Left forelimb (tissue), 1 donor: ENCODE results near the gene FPGS.
"Not testable (repeated sequence)": the region's sequence is repeated elsewhere in the genome, so short reads cannot be mapped to it uniquely, and the experiment has no call there.

Experiments used
- DNase-seq: peaks from one replicate; pipeline ENCODE4 v3.0.0-alpha.2; 2018; ENCODE audit warnings: low spot score

Gene FPGS

DNA sequence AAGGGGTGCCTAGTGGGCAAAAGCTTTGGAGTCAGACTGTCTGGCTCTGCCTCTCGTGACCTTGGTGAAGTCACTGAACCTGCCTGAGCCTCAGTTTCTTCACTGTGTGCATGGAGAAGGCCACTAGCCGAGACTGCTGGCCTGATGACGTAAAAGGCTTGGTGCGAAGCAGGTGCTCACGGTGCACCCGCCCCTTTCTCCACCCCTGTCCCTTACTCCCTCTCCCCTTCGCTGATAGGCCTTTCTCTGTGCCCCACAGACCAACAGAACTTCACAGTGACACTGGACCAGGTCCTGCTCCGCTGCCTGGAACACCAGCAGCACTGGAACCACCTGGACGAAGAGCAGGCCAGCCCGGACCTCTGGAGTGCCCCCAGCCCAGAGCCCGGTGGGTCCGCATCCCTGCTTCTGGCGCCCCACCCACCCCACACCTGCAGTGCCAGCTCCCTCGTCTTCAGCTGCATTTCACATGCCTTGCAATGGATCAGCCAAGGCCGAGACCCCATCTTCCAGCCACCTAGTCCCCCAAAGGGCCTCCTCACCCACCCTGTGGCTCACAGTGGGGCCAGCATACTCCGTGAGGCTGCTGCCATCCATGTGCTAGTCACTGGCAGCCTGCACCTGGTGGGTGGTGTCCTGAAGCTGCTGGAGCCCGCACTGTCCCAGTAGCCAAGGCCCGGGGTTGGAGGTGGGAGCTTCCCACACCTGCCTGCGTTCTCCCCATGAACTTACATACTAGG lies 10.4 kb downstream of the FPGS start:
- no peak for DNase-seq

DNA sequence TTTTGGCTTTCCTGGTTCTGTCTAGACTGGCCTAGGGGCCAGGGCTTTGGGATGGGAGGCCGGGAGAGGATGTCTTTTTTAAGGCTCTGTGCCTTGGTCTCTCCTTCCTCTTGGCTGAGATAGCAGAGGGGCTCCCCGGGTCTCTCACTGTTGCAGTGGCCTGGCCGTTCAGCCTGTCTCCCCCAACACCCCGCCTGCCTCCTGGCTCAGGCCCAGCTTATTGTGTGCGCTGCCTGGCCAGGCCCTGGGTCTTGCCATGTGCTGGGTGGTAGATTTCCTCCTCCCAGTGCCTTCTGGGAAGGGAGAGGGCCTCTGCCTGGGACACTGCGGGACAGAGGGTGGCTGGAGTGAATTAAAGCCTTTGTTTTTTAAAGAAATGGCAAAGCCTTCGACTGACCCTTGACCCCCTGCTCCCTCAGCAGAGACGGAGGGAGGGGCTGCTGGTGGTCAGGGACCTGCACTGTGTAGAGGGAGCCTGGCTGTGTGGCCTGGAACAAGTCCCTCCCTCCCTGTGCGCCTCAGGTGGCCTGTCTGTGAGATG lies 11.1 kb downstream of the FPGS start:
- DNase-seq = no peak

GRCh38 chr9:127814619-127815511 lies 12.2 kb downstream of the FPGS start:
- no peak for DNase-seq

DNA sequence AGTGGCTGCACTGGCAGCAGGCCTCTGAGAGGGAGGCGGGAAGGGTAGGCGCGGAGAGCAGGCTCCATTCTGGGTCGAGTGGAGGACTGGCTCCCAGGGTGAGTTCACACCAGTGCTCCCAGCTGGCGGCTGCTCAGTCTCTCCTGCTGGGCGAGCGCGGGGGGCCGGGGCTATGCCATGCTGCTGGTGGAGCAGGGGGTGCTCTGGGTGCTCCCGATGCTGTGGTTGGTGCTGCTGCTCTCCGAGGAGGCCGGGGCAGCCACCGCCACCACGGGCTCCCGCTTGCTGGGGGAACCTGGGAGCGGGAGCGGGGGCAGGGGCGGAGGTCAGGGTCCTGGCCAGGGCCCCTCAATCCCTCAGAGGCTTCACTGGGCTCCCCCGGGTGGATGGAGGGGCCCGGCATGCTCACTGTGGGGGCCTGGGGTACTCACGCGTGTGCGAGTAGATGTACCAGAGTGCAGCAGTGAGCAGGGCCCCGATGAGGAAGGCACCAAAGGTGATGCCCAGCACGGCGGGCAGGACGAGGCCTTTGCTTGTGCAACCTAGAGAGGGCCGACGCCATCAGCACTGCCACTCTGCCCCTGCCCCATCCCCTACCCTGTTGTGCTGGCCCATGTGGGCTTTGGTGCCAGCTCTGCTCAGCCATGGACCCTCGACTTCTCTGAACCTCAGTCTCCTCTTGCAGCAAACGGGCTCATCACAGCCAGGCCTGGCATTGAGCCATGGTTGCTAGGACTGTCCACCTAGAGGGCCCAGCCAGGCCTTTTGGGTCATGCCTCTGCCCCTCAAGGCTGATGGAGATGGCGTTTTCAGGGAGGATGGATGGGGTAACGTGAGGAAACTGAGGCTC lies 13.1 kb downstream of the FPGS start:
- no peak for DNase-seq

GRCh38 chr9:127816362-127816725 lies 13.7 kb downstream of the FPGS start:
- DNase-seq = no peak

- DNase-seq = no peak
These were observed 14.0 kb downstream of the FPGS start for GRCh38 chr9:127816728-127817127.

- DNase-seq = no peak
These were observed 15.3 kb downstream of the FPGS start for GRCh38 chr9:127817881-127818434.

DNA sequence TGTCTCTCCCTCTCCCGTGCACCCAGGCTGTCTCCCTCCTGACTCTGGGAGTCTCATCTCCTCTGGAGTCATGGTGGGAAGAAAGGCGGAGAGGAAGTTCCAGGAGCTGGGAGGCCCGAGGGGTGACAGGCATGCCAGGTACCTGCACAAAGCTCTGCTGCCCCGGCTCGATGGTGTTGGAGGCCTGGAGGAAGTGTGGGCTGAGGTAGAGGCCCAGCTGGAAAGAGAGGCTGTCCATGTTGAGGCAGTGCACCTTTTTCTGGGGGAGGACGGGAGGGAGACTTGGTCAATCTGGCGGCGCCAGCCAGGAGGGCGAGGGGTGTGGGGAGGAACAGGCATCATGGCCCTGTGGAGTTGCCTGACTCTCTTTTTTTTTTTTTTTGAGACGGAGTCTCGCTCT lies 15.9 kb downstream of the FPGS start:
- no peak for DNase-seq

- no peak for DNase-seq
These were observed 19.4 kb downstream of the FPGS start for GRCh38 chr9:127822108-127822507.

DNA sequence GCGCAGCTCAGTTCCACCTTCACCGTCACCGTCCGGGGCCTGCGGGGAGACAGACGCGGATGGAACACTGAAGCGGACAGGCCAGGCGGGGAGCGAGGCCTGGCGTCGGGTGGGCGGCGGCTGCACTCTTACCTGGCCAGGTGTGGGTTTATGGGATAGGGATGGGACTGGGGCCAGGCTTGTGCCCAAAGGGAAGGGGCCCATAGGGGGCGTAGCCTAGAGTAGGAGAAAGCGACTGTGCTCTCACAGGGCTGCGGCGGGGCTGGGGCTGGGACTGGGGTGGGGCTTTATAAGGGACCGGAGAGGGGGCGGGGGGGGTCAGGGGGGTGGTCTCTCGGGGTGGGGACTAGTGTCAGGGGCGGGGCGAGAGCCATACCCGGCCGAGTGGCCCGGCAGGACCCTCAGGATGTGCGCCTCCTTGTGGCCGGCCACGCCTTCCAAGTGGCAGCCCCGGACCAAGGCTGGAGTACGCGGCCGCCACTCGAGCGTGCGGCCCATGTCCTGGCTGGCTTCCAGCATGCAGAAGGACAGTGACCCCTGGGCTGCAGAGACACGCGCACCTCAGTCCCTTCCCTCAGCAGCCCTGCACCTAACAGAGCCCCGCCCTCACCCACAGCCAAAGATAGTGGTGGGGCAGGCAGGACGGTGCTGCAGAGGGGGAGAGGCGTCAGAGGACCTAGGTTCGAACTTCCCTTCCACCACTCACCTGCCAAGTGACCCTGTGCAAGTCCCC lies 22.8 kb downstream of the FPGS start:
- DNase-seq = no peak

GRCh38 chr9:127826253-127826913 lies 23.7 kb downstream of the FPGS start:
- peak; percentile 62 for DNase-seq

- DNase-seq = peak; percentile 84
These were observed 25.8 kb downstream of the FPGS start for GRCh38 chr9:127828262-127829031.

DNA sequence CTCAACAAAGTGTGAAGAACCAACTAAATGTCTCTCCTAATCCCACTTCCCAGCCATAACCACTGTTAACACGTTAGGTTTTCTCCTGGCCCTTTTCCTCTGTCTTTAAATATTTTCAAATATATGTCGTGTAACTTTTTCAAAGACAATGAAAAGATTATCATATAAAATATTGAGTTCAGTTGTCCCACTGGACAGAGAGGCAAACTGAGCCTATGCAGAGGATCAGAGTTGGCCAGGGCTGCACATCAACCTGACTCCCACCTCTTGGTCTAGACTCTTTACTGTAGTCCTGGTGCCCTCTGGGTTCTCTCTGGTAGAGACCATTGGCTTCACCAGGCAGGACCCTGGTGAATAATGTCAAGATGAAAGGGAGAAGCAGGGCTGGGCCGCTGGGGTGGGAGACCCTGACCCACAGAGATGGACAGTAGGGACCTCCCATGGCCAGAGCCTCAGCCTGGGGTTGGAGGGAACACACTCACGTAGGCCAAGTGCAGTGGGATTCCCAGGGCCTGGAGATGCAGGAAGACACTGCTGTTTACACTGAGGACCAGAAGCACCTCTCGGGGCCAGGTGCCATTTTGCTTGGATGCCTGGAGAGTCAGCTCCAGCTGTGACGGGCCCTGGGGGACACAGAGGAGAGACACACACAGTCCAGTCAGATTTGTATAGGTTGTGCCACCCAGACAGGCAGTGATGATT lies 26.7 kb downstream of the FPGS start:
- DNase-seq = peak; percentile 53

GRCh38 chr9:127832248-127832647 lies 29.6 kb downstream of the FPGS start:
- DNase-seq = no peak

GRCh38 chr9:127833555-127833954 lies 30.9 kb downstream of the FPGS start:
- no peak for DNase-seq

DNA sequence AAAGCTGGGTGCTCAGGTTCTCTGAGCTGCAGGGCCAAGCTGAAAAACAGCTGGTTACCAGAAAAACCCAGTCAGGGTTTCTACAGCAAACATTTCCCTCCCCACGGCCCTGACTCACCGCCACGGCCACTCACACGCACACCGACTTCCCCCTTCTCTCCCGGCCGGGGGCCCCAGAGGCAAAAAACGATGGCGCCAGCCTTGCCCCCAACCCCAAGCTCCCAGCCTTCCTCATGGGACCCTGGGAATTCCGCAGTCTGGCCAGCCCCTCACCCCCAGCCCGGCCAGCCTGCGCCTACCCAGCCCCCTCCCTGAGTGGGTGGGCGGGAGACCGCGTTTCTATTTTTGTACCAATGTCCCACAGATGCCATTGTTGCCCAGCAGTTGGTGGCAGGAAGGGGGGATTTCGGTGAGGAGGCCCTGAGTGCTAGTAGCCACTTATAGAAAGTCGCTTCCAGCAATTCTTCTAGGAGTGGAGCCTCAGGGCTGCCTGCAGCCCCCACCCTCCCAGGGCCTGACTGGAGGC lies 33.4 kb downstream of the FPGS start:
- no peak for DNase-seq

DNA sequence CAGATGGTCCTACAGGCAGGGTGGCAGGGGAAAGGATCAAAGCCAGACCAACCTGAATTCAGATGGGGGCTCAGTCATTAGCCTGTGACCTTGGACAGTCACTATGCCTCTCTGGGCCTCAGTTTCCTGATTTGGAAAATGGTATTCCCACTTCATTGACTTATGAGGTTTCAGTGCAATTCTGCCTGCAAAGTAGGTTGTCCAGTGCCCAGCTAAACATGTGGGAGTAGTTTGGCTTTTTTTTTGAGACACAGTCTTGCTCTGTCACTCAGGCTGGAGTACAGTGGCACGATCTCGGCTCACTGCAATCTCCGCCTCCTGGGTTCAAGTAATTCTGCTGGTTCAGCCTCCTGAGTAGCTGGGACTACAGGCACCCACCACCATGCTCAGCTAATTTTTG lies 33.9 kb downstream of the FPGS start:
- not testable (repeated sequence) for DNase-seq

DNA sequence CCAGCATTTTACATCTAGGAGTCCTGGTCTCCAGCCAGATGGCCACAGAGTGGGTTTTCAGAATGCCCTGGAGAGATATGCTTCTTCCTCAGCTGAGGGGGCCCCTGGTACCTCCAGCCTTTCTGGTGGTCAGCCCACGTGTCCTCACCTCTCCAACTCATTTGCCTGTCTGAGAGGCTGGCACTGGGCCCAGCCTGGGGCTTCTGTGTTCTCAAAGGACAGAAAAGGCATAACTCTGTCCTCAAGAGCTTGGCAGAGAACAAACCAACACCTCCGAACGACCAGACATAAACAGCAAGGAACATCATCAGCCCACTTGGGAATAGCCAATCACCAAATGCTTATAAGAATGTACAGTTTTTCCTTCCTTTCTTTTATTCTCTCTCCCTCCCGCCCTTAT lies 34.7 kb downstream of the FPGS start:
- DNase-seq = no peak
